Psoas muscle (tissue), 8 donors: ENCODE data around the gene ARHGAP23. TPM values are rescaled to one million over a fixed set of nuclear protein-coding genes. Genes with fewer than 3 reads are reported as not detected.
A peak's percentile ranks its signal among the peaks of the same experiment; 100 is the strongest.

Source experiments
- ATAC-seq, 4 donors: fragments of 200-7000 bp; cut with Tn5 transposase; one replicate each; pipeline ENCODE4 v1.9.1; 2020; ENCODE audit warnings: moderate library complexity in 3 of 4, mild to moderate bottlenecking in 2 of 4
- DNase-seq, 2 donors: peaks; one replicate each; pipeline ENCODE4 v3.0.0-alpha.2; 2020
- H3K27ac ChIP-seq: fragments of 200-600 bp; one replicate; pipeline ENCODE4 v1.8.0; 2022
- H3K27me3 ChIP-seq, 3 donors: fragments of 200-600 bp in 1 of 3; one replicate each; pipeline versions ENCODE4 v1.6.1 to v1.8.0; 2013 to 2022; ENCODE audit warnings: low read length in 2 of 3, mild to moderate bottlenecking in 2 of 3, moderate library complexity in 1 of 3; ENCODE audit not compliant: insufficient read depth in 3 of 3
- H3K36me3 ChIP-seq, 2 donors: fragments of 200-600 bp in 1 of 2; one replicate each; pipeline versions ENCODE4 v1.6.1 to v1.8.0; 2013 to 2022; ENCODE audit warnings: low read depth in 1 of 2, mild to moderate bottlenecking in 1 of 2, moderate library complexity in 1 of 2; ENCODE audit not compliant: insufficient read depth in 1 of 2
- H3K4me1 ChIP-seq: fragments of 200-600 bp; one replicate; pipeline ENCODE4 v1.8.0; 2022
- H3K4me3 ChIP-seq: fragments of 200-600 bp; one replicate; pipeline ENCODE4 v1.8.0; 2022; ENCODE audit warnings: mild to moderate bottlenecking
- H3K9me3 ChIP-seq: fragments of 200-600 bp; one replicate; pipeline ENCODE4 v1.8.0; 2022
- CTCF ChIP-seq: fragments of 200-600 bp; IDR thresholded peaks from one replicate; pipeline ENCODE4 v1.8.0; 2022; ENCODE audit warnings: antibody characterized with exemption
- WGBS, 3 donors: extraction: QIAGEN DNeasy Blood & Tissue Kit; methylation state at CpG; one replicate each; pipeline versions ENCODE4 v1.1.6 to v1.1.7; 2013; 5-methylcytosine and 5-hydroxymethylcytosine counted together
- intact Hi-C, 2 donors: fragments of 100-400 bp; cut with DNase I; formaldehyde crosslinking; loops; one replicate each; pipeline versions ENCODE4 v1.11.0 to v1.14.2; 2022
- polyA plus RNA-seq, 3 donors: library from polyadenylated mRNA; stranded (reverse); fragments of 200-250 nt; gene quantifications; one replicate each; pipeline ENCODE4 v1.2.3, GENCODE V29; 2013
- total RNA-seq, 4 donors: library from RNA; stranded (reverse); fragmentation: NEBNext Ultra II Directional in 2 of 4; extraction: Animal tissue kit (Norgen Biotek cat#: 25700) in 2 of 4; gene quantifications; one replicate each; pipeline versions ENCODE4 v1.2.1 to v1.2.4, GENCODE V29; 2021 to 2023
- donor health status: healthy with polysubstance abuse.
- donor health status: DM: no; HTN: no; CAD: no; lungs with moderate emphysema.
- donor health status: Bipolar disorder and iron deficiency.
- donor health status: healthy.
- donor health status: DM: yes; HTN: yes; CAD: no.
- donor health status: DM: no; HTN: no; CAD: no.
- donor health status: DM: no; HTN: no; CAD: no.
- donor health status: DM: yes; HTN: yes; CAD: no.

Gene ARHGAP23
- total and polyA plus RNA-seq, 7 donors, result 7.6 to 35.8 (median 23.6) TPM

DNA sequence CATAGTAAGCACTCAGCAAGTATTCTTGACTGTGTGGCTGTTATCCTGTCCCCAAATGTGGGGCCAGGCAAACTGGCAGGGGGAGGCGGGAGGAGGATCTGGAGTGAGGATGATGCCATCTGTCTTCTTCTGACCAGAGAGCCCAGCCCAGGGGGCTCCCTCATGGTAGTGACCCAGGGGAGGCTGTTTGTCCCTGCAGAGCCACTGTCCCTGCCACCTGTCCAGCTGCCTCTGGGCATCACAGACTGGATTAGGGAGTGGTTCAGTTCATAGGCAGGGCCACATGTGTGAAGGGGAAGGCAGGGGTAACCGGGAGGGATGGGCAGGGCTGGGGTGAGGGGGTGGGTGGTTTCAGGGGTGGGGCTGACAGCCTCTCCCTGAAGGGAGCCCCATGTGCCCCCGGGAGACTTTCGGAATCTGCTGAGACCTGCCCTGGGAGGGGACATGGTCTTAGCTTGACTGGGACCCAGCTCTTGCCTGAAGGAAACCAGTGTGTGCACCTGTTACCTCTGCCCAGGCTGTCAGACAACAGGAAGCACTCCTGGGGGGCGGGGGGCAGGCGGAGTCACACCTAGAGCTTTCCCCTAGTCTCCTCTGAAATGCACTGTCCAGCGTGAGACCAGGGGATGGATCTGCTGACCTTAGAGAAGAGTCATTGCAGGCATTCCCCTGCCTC lies 15.2 kb downstream of the ARHGAP23 start:
- no peaks in the 10 kb centered on the region for H3K36me3 ChIP-seq
- ATAC-seq (peak in 2 of 4 donors; percentile 6 to 13), DNase-seq (no peak)
- no peak for TF ChIP-seq CTCF
- intact Hi-C loops, result loop anchor here (2.0 kb wide), 1 partner anchor 41 kb away; no protein-coding TSS in a partner anchor
- H3K27ac ChIP-seq, result peak overlapping the region; percentile 23
- H3K4me1 ChIP-seq, result peaks cover 41% of the 10 kb centered on the region
- H3K9me3 ChIP-seq, result no peaks in the 10 kb centered on the region
- 60 to 64% (median 62%) methylated on average over 7 of the region's 7 CpGs for WGBS, 3 donors
- no peaks in the 10 kb centered on the region for H3K27me3 ChIP-seq
- H3K4me3 ChIP-seq, result no peak overlapping the region

DNA sequence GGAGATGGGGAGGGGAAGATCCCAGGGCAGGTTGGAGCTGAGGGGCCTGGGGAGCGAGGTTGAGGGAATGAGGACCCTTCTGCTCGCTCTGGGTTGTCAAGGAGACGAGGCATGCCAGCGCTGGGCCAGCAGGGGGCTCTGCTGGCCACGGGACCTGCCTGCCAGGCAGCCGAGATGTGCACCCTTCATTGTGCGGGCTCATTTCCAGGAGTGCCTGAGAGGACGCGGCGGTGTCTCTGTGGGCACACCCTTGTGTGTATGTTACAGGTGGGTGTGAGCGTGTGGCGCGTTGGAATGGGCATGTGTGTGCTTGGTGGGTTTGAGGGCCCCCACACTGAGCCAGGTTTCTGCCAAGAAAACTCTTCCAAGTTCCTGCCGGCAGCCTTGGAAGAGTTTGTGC lies 15.9 kb downstream of the ARHGAP23 start:
- Histone ChIP-seq H3K9me3 (no peaks in the 10 kb centered on the region), H3K4me1 (peaks cover 43% of the 10 kb centered on the region), H3K36me3 (no peaks in the 10 kb centered on the region), H3K4me3 (no peak overlapping the region), H3K27me3 (no peaks in the 10 kb centered on the region), H3K27ac (no peak overlapping the region)
- peak; percentile 77 to 88 for DNase-seq
- intact Hi-C loops, result loop anchor here (2.0 kb wide), 1 partner anchor 41 kb away; no protein-coding TSS in a partner anchor
- peak; percentile 73 to 87 (median 81) for ATAC-seq
- 2 to 5% (median 4%) methylated on average over 14 of the region's 14 CpGs for WGBS, 3 donors
- TF ChIP-seq CTCF, result peak; percentile 88

- peaks cover 44% of the 10 kb centered on the region for H3K4me1 ChIP-seq
- TF ChIP-seq CTCF, result no peak
- no peak for DNase-seq
- H3K36me3 ChIP-seq, result no peaks in the 10 kb centered on the region
- WGBS, 3 donors, result 69 to 77% (median 73%) methylated on average over 2 of the region's 2 CpGs
- no peak for ATAC-seq
- no peaks in the 10 kb centered on the region for H3K9me3 ChIP-seq
- intact Hi-C loops, result no loop called here
- no peaks in the 10 kb centered on the region for H3K27me3 ChIP-seq
- H3K4me3 ChIP-seq, result no peak overlapping the region
- no peak overlapping the region for H3K27ac ChIP-seq
These were observed 19.3 kb downstream of the ARHGAP23 start for GRCh38 chr17:38447502-38448085.

DNA sequence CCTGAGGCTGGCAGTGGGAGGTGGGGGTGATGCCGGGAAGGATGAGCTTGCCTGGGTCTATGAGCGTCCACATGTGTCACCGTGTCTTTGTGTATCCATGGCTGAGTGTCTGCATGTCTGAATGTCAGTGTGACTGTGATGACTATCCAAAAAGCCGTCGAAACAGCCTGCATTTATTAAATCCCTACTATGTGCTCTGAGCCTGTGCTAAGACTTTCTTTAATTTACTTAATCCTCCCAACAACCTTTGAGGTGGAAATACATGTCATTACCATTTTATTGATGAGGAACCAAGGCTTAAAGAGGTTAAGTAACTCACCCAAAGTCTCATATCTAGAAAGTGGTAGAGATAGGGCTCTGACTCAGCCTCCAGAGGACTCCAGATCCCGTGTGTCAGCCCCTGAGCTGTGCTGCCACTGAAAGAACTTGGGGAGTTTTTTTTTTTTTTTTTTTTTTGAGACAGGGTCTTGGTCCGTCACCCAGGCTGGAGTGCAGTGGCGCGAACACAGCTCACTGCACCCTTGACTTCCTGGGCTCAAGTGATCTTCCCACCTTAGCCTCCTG lies 20.0 kb downstream of the ARHGAP23 start:
- ATAC-seq, result no peak
- 77 to 83% (median 83%) methylated on average over 8 to 9 of the region's 9 CpGs for WGBS, 3 donors
- no peak for DNase-seq
- H3K9me3 ChIP-seq, result no peaks in the 10 kb centered on the region
- intact Hi-C loops, result no loop called here
- TF ChIP-seq CTCF, result no peak
- H3K27me3 ChIP-seq, result no peaks in the 10 kb centered on the region
- H3K36me3 ChIP-seq, result no peaks in the 10 kb centered on the region
- no peak overlapping the region for H3K27ac ChIP-seq
- peaks cover 40% of the 10 kb centered on the region for H3K4me1 ChIP-seq
- H3K4me3 ChIP-seq, result no peak overlapping the region
